Activated T-cell treated with anti-CD3 and anti-CD28 coated beads, Interleukin-2, amount 50 U/mL, for 72 hours (primary cell): ENCODE results near the gene APOA5. TPM values are rescaled to one million over a fixed set of nuclear protein-coding genes. Genes with fewer than 3 reads are reported as not detected.
"Not testable (repeated sequence)": the region's sequence is repeated elsewhere in the genome, so short reads cannot be mapped to it uniquely, and the experiment has no call there.

Experiments
- ATAC-seq, 2 donors: fragments of 150-1000 bp; cut with Tn5 transposase; replicated peaks in 1 of 2; 2 replicates each; pipeline ENCODE4 v1.10.0; 2021; ENCODE audit warnings: moderate library complexity in 2 of 2, mild to moderate bottlenecking in 1 of 2
- DNase-seq, 2 donors: peaks; one replicate each; pipeline ENCODE4 v3.0.0; 2021 to 2022; ENCODE audit warnings: mixed read lengths in 1 of 2
- H3K27ac Mint-ChIP-seq: one replicate; pipeline ENCODE4 v1.8.0; 2022; ENCODE audit warnings: mild to moderate bottlenecking, moderate library complexity, mixed read lengths
- H3K27me3 Mint-ChIP-seq: one replicate; pipeline ENCODE4 v1.8.0; 2022; ENCODE audit warnings: low read depth, mixed read lengths
- H3K36me3 Mint-ChIP-seq, 2 donors: one replicate each; pipeline ENCODE4 v1.8.0; 2022; ENCODE audit warnings: mixed read lengths in 2 of 2, mild to moderate bottlenecking in 1 of 2; ENCODE audit not compliant: insufficient read depth in 2 of 2
- H3K4me1 Mint-ChIP-seq: one replicate; pipeline ENCODE4 v1.8.0; 2022; ENCODE audit warnings: low read depth, mixed read lengths
- H3K4me3 Mint-ChIP-seq, 2 donors: one replicate each; pipeline ENCODE4 v1.8.0; 2022; ENCODE audit warnings: mild to moderate bottlenecking in 2 of 2, mixed read lengths in 2 of 2, moderate library complexity in 2 of 2
- H3K9me3 Mint-ChIP-seq, 2 donors: one replicate each; pipeline ENCODE4 v1.8.0; 2022; ENCODE audit warnings: mixed read lengths in 2 of 2
- total RNA-seq, 2 donors: library from RNA; stranded (reverse); gene quantifications; one replicate each; pipeline ENCODE4 v1.2.3, GENCODE V29; 2022

The APOA5 gene
- total RNA-seq, 2 donors from 2014 or later: not detected

GRCh38 chr11:116756044-116756443, 35.6 kb downstream of the APOA5 start:
- not testable (repeated sequence) for H3K27ac Mint-ChIP-seq, H3K9me3 Mint-ChIP-seq, H3K4me3 Mint-ChIP-seq, DNase-seq, H3K4me1 Mint-ChIP-seq, H3K27me3 Mint-ChIP-seq, ATAC-seq
- H3K36me3 Mint-ChIP-seq: peaks cover 10 to 34% of the 10 kb centered on the region in 2 donors

DNA sequence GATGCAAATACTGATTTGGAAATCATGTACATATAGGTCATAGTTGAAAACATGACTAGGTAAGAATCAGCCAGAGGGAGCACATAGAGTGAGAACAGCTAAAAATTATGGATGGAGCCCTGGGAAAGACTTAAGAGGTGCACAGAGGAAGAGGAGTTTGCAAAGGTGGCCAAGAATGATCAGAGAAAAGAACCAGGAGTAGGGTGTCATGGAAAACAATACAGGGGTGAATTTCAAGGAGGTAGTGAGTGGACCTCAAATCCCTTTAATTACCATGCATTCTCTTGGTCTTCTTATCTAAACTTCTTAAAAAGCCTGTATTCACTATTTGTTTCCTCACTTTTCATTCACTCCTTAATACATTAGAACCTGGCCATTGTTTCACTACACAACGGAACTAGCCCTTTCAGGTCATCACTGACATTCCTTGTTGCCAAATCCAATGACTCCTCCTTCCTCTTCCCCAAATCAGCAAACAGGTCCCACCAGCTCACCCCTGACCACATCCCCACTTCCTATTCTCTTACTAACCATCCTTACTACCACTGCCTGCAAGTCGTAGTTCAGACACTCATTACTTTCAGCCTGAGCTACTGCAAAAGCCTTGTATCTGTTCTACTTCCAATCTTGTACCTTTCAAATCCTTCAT, 41.5 kb downstream of the APOA5 start:
- DNase-seq: no peak
- no peak overlapping the region for H3K27ac Mint-ChIP-seq

GRCh38 chr11:116742104-116742503, 49.6 kb downstream of the APOA5 start:
- H3K27me3 Mint-ChIP-seq: no peaks in the 10 kb centered on the region
- no peaks in the 10 kb centered on the region for H3K9me3 Mint-ChIP-seq
- no peak overlapping the region for H3K27ac Mint-ChIP-seq
- H3K36me3 Mint-ChIP-seq: peaks cover 0 to 3% of the 10 kb centered on the region in 2 donors
- H3K4me1 Mint-ChIP-seq: peaks cover 15% of the 10 kb centered on the region
- DNase-seq (no peak), ATAC-seq (no peak)
- no peak overlapping the region for H3K4me3 Mint-ChIP-seq

More for the DNA sequence above, 41.5 kb downstream of the APOA5 start:
- Mint-ChIP-seq H3K4me1 (no peaks in the 10 kb centered on the region), H3K4me3 (no peak overlapping the region), H3K9me3 (no peaks in the 10 kb centered on the region), H3K36me3 (peaks cover 2 to 17% of the 10 kb centered on the region in 2 donors), H3K27me3 (no peaks in the 10 kb centered on the region)
- no peak for ATAC-seq

DNA sequence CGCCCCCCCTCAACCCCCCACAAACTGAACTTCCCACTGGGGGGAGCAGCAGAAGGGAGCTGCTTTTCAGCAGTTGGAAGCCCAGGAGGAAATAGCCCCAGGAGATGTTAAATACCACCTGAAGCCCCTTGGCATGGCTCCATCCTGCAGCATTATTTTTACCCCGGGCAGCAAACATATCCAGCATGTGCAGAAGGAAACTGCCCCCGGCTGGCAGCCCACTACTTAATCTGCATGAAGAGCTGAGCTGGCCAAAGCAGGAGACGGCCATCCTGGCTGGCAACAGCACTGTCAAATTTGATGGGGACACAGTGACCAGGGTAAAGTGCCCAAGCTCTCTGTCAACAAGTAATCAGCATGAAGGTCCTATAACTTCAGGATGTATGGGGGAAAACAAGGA, 50.9 kb downstream of the APOA5 start:
- no peak for ATAC-seq
- no peak overlapping the region for H3K4me3 Mint-ChIP-seq
- no peaks in the 10 kb centered on the region for H3K36me3 Mint-ChIP-seq
- H3K9me3 Mint-ChIP-seq: no peaks in the 10 kb centered on the region
- no peak overlapping the region for H3K27ac Mint-ChIP-seq
- H3K27me3 Mint-ChIP-seq: no peaks in the 10 kb centered on the region
- H3K4me1 Mint-ChIP-seq: peaks cover 15% of the 10 kb centered on the region
- DNase-seq: no peak

Other genes starting within 250 kb of the APOA5 start
- 10 to 100 TPM; 26.1 to 32.8 TPM for gene BUD13, start 18.9 kb downstream of the APOA5 start, total RNA-seq
- gene ZPR1, start 3.9 kb downstream of the APOA5 start, total RNA-seq: 100 to 1,000 TPM in 1 of 2 donors, 10 to 100 TPM in 1; 77.6 to 106 TPM
- gene APOA4, start 31.4 kb upstream of the APOA5 start, total RNA-seq: not detected
- gene APOC3, start 38.0 kb upstream of the APOA5 start, total RNA-seq: not detected
- not detected for gene APOA1, start 45.7 kb upstream of the APOA5 start, total RNA-seq